ENCODE results near the gene CYP19A1.
"Not testable (repeated sequence)": the region's sequence is repeated elsewhere in the genome, so short reads cannot be mapped to it uniquely, and the experiment has no call there.

The CYP19A1 gene

GRCh38 chr15:51283026-51283425 lies 55.4 kb downstream of the CYP19A1 start:
- TF ChIP-seq, protein P1, sequence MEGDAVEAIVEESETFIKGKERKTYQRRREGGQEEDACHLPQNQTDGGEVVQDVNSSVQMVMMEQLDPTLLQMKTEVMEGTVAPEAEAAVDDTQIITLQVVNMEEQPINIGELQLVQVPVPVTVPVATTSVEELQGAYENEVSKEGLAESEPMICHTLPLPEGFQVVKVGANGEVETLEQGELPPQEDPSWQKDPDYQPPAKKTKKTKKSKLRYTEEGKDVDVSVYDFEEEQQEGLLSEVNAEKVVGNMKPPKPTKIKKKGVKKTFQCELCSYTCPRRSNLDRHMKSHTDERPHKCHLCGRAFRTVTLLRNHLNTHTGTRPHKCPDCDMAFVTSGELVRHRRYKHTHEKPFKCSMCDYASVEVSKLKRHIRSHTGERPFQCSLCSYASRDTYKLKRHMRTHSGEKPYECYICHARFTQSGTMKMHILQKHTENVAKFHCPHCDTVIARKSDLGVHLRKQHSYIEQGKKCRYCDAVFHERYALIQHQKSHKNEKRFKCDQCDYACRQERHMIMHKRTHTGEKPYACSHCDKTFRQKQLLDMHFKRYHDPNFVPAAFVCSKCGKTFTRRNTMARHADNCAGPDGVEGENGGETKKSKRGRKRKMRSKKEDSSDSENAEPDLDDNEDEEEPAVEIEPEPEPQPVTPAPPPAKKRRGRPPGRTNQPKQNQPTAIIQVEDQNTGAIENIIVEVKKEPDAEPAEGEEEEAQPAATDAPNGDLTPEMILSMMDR (IDR thresholded peaks at IDR 0.05; ENCODE audit: low read depth, low read length), result no peak
- no peak overlapping the region for H3K4me3 ChIP-seq (ENCODE audit: low read depth, low read length)

DNA sequence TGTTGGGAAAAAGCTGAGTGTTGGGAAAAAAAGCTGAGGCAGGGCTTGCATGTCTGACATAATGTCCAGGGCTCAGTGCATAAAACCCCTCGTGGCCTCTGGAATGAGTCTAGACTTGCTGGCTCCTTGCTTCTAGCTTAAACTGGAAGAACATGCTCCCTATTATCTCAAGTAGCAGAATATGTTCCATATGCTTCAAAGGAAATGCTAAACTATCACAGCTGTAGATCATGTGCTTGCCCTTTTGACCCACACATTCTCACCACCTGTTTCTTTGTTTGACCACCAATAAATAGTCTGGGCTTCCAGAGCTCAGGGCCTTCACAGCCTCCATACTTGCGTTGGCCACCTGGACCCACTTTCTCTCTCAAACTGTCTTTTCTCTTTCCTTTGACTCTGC lies 56.2 kb downstream of the CYP19A1 start:
- H3K4me3 ChIP-seq (ENCODE audit: low read depth, low read length), result not testable (repeated sequence)

GRCh38 chr15:51281368-51281967 lies 56.9 kb downstream of the CYP19A1 start:
- H3K4me3 ChIP-seq (ENCODE audit: low read depth, low read length), result no peak overlapping the region
- TF ChIP-seq, protein P1 (IDR thresholded peaks at IDR 0.05; ENCODE audit: low read depth, low read length), result peak; percentile 74

DNA sequence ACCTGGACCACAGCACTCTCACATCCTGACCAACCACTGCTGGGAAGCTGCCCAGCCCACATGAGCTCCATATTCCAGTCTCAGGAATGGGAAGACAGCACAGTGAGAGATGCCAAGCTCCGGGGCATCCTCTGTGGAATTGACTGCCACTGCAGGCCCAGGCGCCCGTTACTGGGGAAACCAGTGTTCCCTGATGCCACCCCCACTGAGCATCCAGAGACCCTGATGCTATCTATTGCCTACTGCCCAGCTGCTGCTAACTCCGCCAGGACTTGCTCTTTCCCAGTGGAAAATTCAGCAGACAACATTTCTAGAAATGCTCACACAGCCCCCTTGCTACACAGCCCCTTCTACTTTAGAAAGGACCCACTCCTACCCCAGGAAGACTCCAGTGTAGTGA lies 57.6 kb downstream of the CYP19A1 start:
- TF ChIP-seq, protein P1 (IDR thresholded peaks at IDR 0.05; ENCODE audit: low read depth, low read length), result no peak
- H3K4me3 ChIP-seq (ENCODE audit: low read depth, low read length), result no peak overlapping the region

GRCh38 chr15:51279391-51279790 lies 59.0 kb downstream of the CYP19A1 start:
- H3K4me3 ChIP-seq (ENCODE audit: low read depth, low read length), result no peak overlapping the region
- TF ChIP-seq, protein P1 (IDR thresholded peaks at IDR 0.05; ENCODE audit: low read depth, low read length), result no peak

DNA sequence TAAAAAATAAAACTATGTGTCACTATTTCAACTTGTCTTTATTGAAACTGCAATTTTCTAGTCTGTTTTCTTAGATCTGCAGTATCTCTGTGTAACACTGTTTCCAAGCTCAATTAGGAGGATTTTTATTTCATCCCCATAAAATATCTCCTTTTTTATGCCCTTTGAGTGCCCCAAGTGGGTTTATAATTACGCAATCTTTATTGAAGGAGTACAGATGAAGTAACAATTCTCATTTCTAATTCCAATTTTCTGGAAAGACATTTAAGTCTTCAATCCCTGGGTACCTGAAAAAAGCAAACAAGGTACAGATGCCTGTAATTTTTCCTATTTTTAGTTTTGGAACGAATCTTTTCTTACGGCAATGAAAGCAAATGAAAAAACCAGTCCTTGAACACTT lies 61.3 kb downstream of the CYP19A1 start:
- no peak overlapping the region for H3K4me3 ChIP-seq (ENCODE audit: low read depth, low read length)
- TF ChIP-seq, protein P1 (IDR thresholded peaks at IDR 0.05; ENCODE audit: low read depth, low read length), result no peak

- TF ChIP-seq, protein P1 (IDR thresholded peaks at IDR 0.05; ENCODE audit: low read depth, low read length), result no peak
- H3K4me3 ChIP-seq (ENCODE audit: low read depth, low read length), result no peak overlapping the region
Measured at GRCh38 chr15:51274956-51275355, 63.4 kb downstream of the CYP19A1 start.

DNA sequence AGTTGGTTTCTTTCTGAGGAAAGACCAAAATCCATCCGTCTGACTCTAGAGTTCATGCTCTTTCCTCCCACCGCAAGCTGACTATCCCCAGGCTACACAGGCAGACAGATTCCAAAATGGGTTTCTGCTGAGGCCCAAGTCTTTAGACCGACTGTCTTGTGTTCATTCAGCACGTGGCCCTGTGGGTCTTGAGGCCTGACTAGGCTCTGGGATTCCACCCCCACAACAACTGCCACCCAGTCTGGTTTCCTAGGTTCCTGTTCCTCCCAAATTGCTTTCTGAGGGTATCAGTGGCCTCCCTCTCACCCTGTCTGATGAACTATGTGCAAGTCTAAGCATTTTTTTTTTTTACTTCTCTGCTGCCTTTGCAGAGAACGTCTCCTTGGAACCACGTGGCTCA lies 67.7 kb downstream of the CYP19A1 start:
- no peak overlapping the region for H3K4me3 ChIP-seq (ENCODE audit: low read depth, low read length)
- TF ChIP-seq, protein P1 (IDR thresholded peaks at IDR 0.05; ENCODE audit: low read depth, low read length), result no peak
